ENCODE results near the gene ROBO1. TPM values are rescaled to one million over a fixed set of nuclear protein-coding genes. Genes with fewer than 3 reads are reported as not detected.

ROBO1 gene
- total and polyA plus RNA-seq, 2 of the 8 experiments (the other 6 are each of a cell fraction or from before 2014, with no cell fraction given) = 51.4 to 91.0 TPM

GRCh38 chr3:78791753-78792152 lies 976.0 kb downstream of the ROBO1 start (continued):
- no peak for TF ChIP-seq NANOG (IDR thresholded peaks at IDR 0.05; ENCODE audit: insufficient read depth, low read depth, low read length, poor library complexity, severe bottlenecking)
- TF ChIP-seq ATF3 (IDR thresholded peaks at IDR 0.05; ENCODE audit: insufficient read depth, low read depth, low read length) = no peak
- no peak for TF ChIP-seq HDAC6 (IDR thresholded peaks at IDR 0.05; ENCODE audit: low read depth, low read length)
- TF ChIP-seq CTBP2 (IDR thresholded peaks at IDR 0.05; ENCODE audit: borderline replicate concordance, insufficient read depth, insufficient read length, low read length) = no peak
- no peak for TF ChIP-seq SRF (IDR thresholded peaks at IDR 0.05; ENCODE audit: low read depth, low read length)
- no peak for TF ChIP-seq RFX5 (IDR thresholded peaks at IDR 0.05; ENCODE audit: borderline replicate concordance, low read depth, low read length)
- no peak for TF ChIP-seq JUN (IDR thresholded peaks at IDR 0.05; ENCODE audit: low read depth, low read length)
